HCT116 (cell line): ENCODE data around the gene LSM12. TPM values are rescaled to one million over a fixed set of nuclear protein-coding genes. Genes with fewer than 3 reads are reported as not detected.

Experiments
- ATAC-seq: fragments of 200-7000 bp; cut with Tn5 transposase; 2 replicates; pipeline ENCODE4 v1.9.1; 2020; ENCODE audit warnings: mild to moderate bottlenecking, moderate library complexity
- BruUV-seq: library from RNA; stranded (reverse); fragments of 400-500 nt; replicated peaks from 2 replicates; lab custom pipeline; 2021; lab: Mats Ljungman, UMichigan
- CTCF ChIA-PET: fragments of 300-600 bp; sonication (Branson Sonifier 250); formaldehyde crosslinking; loops from one replicate; lab custom pipeline; 2021; ENCODE audit warnings: antibody characterized with exemption; lab: Charles Lee
- POLR2A ChIA-PET: fragments of 300-600, 350-600 bp; sonication (Branson Sonifier 250); formaldehyde crosslinking; loops from one replicate; lab custom pipeline; 2021; ENCODE audit warnings: antibody characterized with exemption; lab: Charles Lee
- RAD21 ChIA-PET, 2 experiments: fragments of 300-600 bp; sonication (Branson Sonifier 250); formaldehyde crosslinking; loops; one replicate each; lab custom pipeline; 2023; ENCODE audit warnings: low total read pairs in 2 of 2; ENCODE audit not compliant: uncharacterized antibody in 2 of 2, unreplicated experiment in 2 of 2, low non-redundant PET in 1 of 2; lab: Charles Lee
- DNase-seq: peaks from one replicate; pipeline ENCODE4 v3.0.0-alpha.2; 2010; ENCODE audit warnings: low read depth, low spot score
- H2AFZ ChIP-seq: fragments of 200-600 bp; shearing (Covaris generic), sonication (generic); 2 replicates; pipeline ENCODE4 v1.6.1; 2017; ENCODE audit warnings: low read depth, mixed run types, mixed read lengths, antibody characterized with exemption, low read length; ENCODE audit not compliant: poor library complexity, severe bottlenecking
- H3K27ac ChIP-seq: 2 replicates; pipeline ENCODE4 v1.5.1; 2012; ENCODE audit warnings: low read depth, low read length
- H3K27me3 ChIP-seq: fragments of 200-600 bp; sonication (generic); 2 replicates; pipeline ENCODE4 v1.6.1; 2016; ENCODE audit warnings: mixed run types, low read length, mixed read lengths; ENCODE audit not compliant: insufficient read depth
- H3K36me3 ChIP-seq, 2 experiments: fragments of 200-500 bp in 1 of 2; fragments of 200-600 bp in 1 of 2; sonication (Bioruptor generic) in 1 of 2; sonication (generic) in 1 of 2; 2 replicates each; pipeline versions ENCODE4 v1.5.1 to v1.6.1; 2014 to 2016; ENCODE audit warnings: low read length in 2 of 2, inconsistent platforms in 1 of 2, mixed read lengths in 1 of 2, mixed run types in 1 of 2; ENCODE audit not compliant: insufficient read depth in 2 of 2, control insufficient read depth in 1 of 2
- H3K4me1 ChIP-seq, 2 experiments: fragments of 200-600 bp in 1 of 2; sonication (generic) in 1 of 2; 2 replicates each; pipeline versions ENCODE4 v1.5.1 to v1.6.1; 2012 to 2017; ENCODE audit warnings: low read length in 2 of 2, inconsistent platforms in 1 of 2, mild to moderate bottlenecking in 1 of 2, mixed read lengths in 1 of 2, mixed run types in 1 of 2, moderate library complexity in 1 of 2; ENCODE audit not compliant: insufficient read depth in 2 of 2, control insufficient read depth in 1 of 2
- H3K4me2 ChIP-seq: fragments of 200-600 bp; sonication (generic); 2 replicates; pipeline ENCODE4 v1.6.1; 2017; ENCODE audit warnings: mixed run types, low read length, mixed read lengths
- H3K4me3 ChIP-seq, 2 experiments: fragments of 200-600 bp in 1 of 2; sonication (generic) in 1 of 2; replicated peaks in 1 of 2; 2 replicates each; pipeline ENCODE4 v1.5.1; 2011 to 2016; ENCODE audit warnings: low read length in 2 of 2, control low read depth in 1 of 2, low read depth in 1 of 2, mild to moderate bottlenecking in 1 of 2, mixed read lengths in 1 of 2, mixed run types in 1 of 2
- H3K79me2 ChIP-seq: fragments of 200-600 bp; sonication (generic); 2 replicates; pipeline ENCODE4 v1.6.1; 2017; ENCODE audit warnings: mild to moderate bottlenecking, mixed run types, low read length, moderate library complexity, mixed read lengths; ENCODE audit not compliant: insufficient read depth
- H3K9ac ChIP-seq: fragments of 200-600 bp; sonication (generic); 2 replicates; pipeline ENCODE4 v1.6.1; 2016; ENCODE audit warnings: low read length, mixed read lengths
- H3K9me2 ChIP-seq: fragments of 200-600 bp; sonication (generic), shearing (Covaris generic); 2 replicates; pipeline ENCODE4 v1.6.1; 2017; ENCODE audit warnings: mixed run types, mild to moderate bottlenecking, moderate library complexity; ENCODE audit not compliant: insufficient read depth
- H3K9me3 ChIP-seq, 2 experiments: fragments of 200-500 bp in 1 of 2; fragments of 200-600 bp in 1 of 2; sonication (Bioruptor generic) in 1 of 2; sonication (generic) in 1 of 2; 2 replicates each; pipeline ENCODE4 v1.6.1; 2014 to 2017; ENCODE audit warnings: low read length in 2 of 2, mixed read lengths in 2 of 2, inconsistent platforms in 1 of 2, low read depth in 1 of 2, mild to moderate bottlenecking in 1 of 2, mixed run types in 1 of 2, moderate library complexity in 1 of 2; ENCODE audit not compliant: control insufficient read depth in 1 of 2, insufficient read depth in 1 of 2
- H4K20me1 ChIP-seq: fragments of 200-600 bp; sonication (generic), shearing (Covaris generic); 2 replicates; pipeline ENCODE4 v1.6.1; 2017; ENCODE audit warnings: mixed run types, mild to moderate bottlenecking, moderate library complexity; ENCODE audit not compliant: insufficient read depth
- CBX3 ChIP-seq: IDR thresholded peaks from 2 replicates; pipeline ENCODE4 v1.6.1; 2012; ENCODE audit warnings: low read depth
- EZH2phosphoT487 ChIP-seq: fragments of 200-600 bp; IDR thresholded peaks from 2 replicates; pipeline ENCODE4 v1.6.1; 2018; ENCODE audit warnings: antibody characterized with exemption, borderline replicate concordance
- FOSL1 ChIP-seq: IDR thresholded peaks from 2 replicates; pipeline ENCODE4 v1.6.1; 2012; ENCODE audit warnings: low read depth
- JUND ChIP-seq: IDR thresholded peaks from 2 replicates; pipeline ENCODE4 v1.6.1; 2012
- POLR2A ChIP-seq: IDR thresholded peaks from 2 replicates; pipeline ENCODE4 v1.7.0; 2011; ENCODE audit warnings: borderline replicate concordance; ENCODE audit not compliant: insufficient read depth, insufficient read length; ENCODE audit errors: extremely low read depth
- RAD21 ChIP-seq: IDR thresholded peaks from 2 replicates; pipeline ENCODE4 v1.6.1; 2012; ENCODE audit warnings: low read depth, mild to moderate bottlenecking
- SIN3A ChIP-seq: IDR thresholded peaks from 2 replicates; pipeline ENCODE4 v1.6.1; 2012; ENCODE audit warnings: low read depth
- SP1 ChIP-seq: IDR thresholded peaks from 2 replicates; pipeline ENCODE4 v1.6.1; 2012; ENCODE audit warnings: low read depth
- SRF ChIP-seq: IDR thresholded peaks from 2 replicates; pipeline ENCODE4 v1.6.1; 2012; ENCODE audit warnings: low read depth
- TCF7L2 ChIP-seq: IDR thresholded peaks from 2 replicates; pipeline ENCODE4 v1.7.0; 2011; ENCODE audit warnings: borderline replicate concordance, inconsistent platforms; ENCODE audit not compliant: insufficient read depth, insufficient read length; ENCODE audit errors: extremely low read depth
- YY1 ChIP-seq: IDR thresholded peaks from 2 replicates; pipeline ENCODE4 v1.6.1; 2011; ENCODE audit warnings: low read length, low read depth, moderate library complexity, mild to moderate bottlenecking; ENCODE audit not compliant: insufficient replicate concordance; ENCODE audit errors: extremely low read depth
- ZNF274 ChIP-seq: fragments of 200-500 bp; sonication (Bioruptor generic); IDR thresholded peaks from 2 replicates; pipeline ENCODE4 v1.6.1; 2014; ENCODE audit warnings: mild to moderate bottlenecking, low read depth, low read length, inconsistent platforms
- intact Hi-C: fragments of 100-400 bp; cut with micrococcal nuclease; formaldehyde crosslinking; loops from 2 replicates; pipeline ENCODE4 v1.10.0; 2022
- total RNA-seq: library from RNA; stranded (reverse); gene quantifications from one replicate; pipeline ENCODE4 v1.2.1, GENCODE V29; 2021; ENCODE audit not compliant: unreplicated experiment
- TF ChIP-seq, protein P1 (sequence below): IDR thresholded peaks from 2 replicates; pipeline ENCODE4 v1.6.1; 2012; ENCODE audit warnings: low read depth
- TF ChIP-seq, protein P2 (sequence below), 3 experiments: fragments of 200-600 bp in 1 of 3; sonication (generic) in 1 of 3; IDR thresholded peaks in 2 of 3; conservative IDR thresholded peaks in 1 of 3; 2 replicates each; pipeline ENCODE4 v1.5.1; 2012 to 2017; ENCODE audit warnings: low read depth in 2 of 3, low read length in 2 of 3, antibody characterized with exemption in 1 of 3, borderline replicate concordance in 1 of 3, control low read depth in 1 of 3, mild to moderate bottlenecking in 1 of 3, mixed read lengths in 1 of 3, mixed run types in 1 of 3, moderate library complexity in 1 of 3; ENCODE audit not compliant: insufficient read depth in 1 of 3

The LSM12 gene
- total RNA-seq, 1 experiment from 2014 or later, result 99.6 TPM

DNA sequence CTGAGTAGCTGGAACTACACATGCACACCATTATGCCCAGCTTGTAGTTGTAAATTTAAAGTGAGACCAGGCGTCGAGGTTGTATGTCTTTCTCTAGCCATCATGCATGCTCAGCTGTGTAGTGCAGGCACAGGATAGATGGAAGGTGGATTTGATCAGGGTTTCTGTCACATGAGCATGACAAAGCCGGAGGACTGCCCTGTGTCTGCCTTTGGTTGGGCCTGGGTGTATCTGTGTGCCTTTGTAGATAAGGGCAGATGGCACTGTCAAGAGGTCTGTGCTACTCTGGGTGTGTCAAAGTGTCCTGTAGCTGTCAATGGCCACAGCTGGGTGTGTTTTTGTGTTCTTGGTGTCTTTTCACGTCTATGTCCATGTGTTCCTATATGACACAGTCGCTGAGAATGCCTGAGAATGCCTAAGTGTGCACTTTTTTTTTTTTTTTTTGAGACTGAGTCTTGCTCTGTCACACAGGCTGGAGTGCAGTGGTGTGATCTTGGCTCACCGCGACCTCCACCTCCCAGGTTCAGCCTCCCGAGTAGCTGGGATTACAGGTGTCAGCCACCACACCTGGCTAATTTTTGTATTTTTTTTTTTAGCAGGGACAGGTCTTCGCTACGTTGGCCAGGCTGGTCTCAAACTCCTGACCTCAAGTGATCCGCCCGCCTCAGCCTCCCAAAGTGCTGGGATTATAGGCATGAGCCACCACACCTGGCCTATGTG lies 66.2 kb downstream of the LSM12 start:
- H3K4me1 ChIP-seq, result peaks cover 7 to 37% of the 10 kb centered on the region in 2 experiments
- H3K4me2 ChIP-seq, result no peak overlapping the region
- H3K79me2 ChIP-seq, result peaks cover 2% of the 10 kb centered on the region; the same call in 1 of the 2 replicates
- H2AFZ ChIP-seq, result no peak overlapping the region
- ATAC-seq (no peak), DNase-seq (no peak)
- intact Hi-C loops, result no loop called here
- no peaks in the 10 kb centered on the region for H3K9me2 ChIP-seq
- no peaks in the 10 kb centered on the region for H3K27me3 ChIP-seq
- RAD21 ChIA-PET, result no interaction called here
- no peak overlapping the region for H3K27ac ChIP-seq
- no peaks in the 10 kb centered on the region for H3K9me3 ChIP-seq
- H3K4me3 ChIP-seq, result no peak overlapping the region
- no peaks in the 10 kb centered on the region for H3K36me3 ChIP-seq
- CTCF ChIA-PET, result interaction anchor here (0.6 to 1.1 kb wide), 3 partner anchors 47 to 90 kb away, joined by 3 to 5 read pairs (median 3); partner anchors contain the start of gene PYY
- TF ChIP-seq SP1 (no peak), SRF (no peak), JUND (no peak)
- POLR2A ChIA-PET, result no interaction called here
- H4K20me1 ChIP-seq, result no peaks in the 10 kb centered on the region
- no peak overlapping the region for H3K9ac ChIP-seq
- BruUV-seq, result no TSS peak

DNA sequence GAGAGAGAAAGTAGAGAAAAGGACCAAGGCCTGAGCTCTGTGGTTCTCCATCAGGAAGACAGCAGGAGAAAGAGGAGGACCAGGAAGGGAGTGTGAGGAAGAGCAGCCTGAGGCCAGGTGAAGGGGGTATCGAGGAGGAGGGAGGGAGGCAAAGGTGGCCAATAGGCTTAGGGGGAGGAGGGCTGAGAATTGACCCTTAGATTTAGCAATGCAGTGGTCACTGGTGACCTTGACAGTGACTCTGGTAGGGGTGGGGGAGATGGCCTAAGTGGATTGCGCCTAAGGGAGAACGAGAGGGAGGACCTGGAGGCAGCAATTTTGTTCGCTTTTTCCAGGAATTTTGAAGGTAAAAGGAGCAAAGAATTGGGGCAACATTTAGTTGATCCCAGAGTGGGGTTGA lies 67.4 kb downstream of the LSM12 start:
- Histone ChIP-seq H3K4me3 (no peak overlapping the region), H3K4me2 (no peak overlapping the region), H3K4me1 (peaks cover 7 to 37% of the 10 kb centered on the region in 2 experiments), H3K27ac (no peak overlapping the region), H3K79me2 (no peaks in the 10 kb centered on the region), H2AFZ (no peak overlapping the region), H3K9me3 (no peaks in the 10 kb centered on the region), H3K9me2 (no peaks in the 10 kb centered on the region), H4K20me1 (no peaks in the 10 kb centered on the region), H3K36me3 (no peaks in the 10 kb centered on the region), H3K27me3 (no peaks in the 10 kb centered on the region), H3K9ac (no peak overlapping the region)
- ChIA-PET RAD21 (no interaction called here), CTCF (interaction anchor here (4.1 kb wide), 1 partner anchor 55 kb away, joined by 21 read pairs; no protein-coding TSS in a partner anchor), POLR2A (interaction anchor here (1.0 kb wide), 1 partner anchor 45 kb away, joined by 3 read pairs; no protein-coding TSS in a partner anchor)
- ATAC-seq (no peak), DNase-seq (no peak)
- BruUV-seq, result no TSS peak
- intact Hi-C loops, result no loop called here
- TF ChIP-seq SP1, result no peak
- no peak for TF ChIP-seq FOSL1
- no peak for TF ChIP-seq POLR2A
- TF ChIP-seq JUND, result no peak
- no peak for TF ChIP-seq YY1
- TF ChIP-seq ZNF274, result no peak
- no peak for TF ChIP-seq TCF7L2
- TF ChIP-seq, protein P1, sequence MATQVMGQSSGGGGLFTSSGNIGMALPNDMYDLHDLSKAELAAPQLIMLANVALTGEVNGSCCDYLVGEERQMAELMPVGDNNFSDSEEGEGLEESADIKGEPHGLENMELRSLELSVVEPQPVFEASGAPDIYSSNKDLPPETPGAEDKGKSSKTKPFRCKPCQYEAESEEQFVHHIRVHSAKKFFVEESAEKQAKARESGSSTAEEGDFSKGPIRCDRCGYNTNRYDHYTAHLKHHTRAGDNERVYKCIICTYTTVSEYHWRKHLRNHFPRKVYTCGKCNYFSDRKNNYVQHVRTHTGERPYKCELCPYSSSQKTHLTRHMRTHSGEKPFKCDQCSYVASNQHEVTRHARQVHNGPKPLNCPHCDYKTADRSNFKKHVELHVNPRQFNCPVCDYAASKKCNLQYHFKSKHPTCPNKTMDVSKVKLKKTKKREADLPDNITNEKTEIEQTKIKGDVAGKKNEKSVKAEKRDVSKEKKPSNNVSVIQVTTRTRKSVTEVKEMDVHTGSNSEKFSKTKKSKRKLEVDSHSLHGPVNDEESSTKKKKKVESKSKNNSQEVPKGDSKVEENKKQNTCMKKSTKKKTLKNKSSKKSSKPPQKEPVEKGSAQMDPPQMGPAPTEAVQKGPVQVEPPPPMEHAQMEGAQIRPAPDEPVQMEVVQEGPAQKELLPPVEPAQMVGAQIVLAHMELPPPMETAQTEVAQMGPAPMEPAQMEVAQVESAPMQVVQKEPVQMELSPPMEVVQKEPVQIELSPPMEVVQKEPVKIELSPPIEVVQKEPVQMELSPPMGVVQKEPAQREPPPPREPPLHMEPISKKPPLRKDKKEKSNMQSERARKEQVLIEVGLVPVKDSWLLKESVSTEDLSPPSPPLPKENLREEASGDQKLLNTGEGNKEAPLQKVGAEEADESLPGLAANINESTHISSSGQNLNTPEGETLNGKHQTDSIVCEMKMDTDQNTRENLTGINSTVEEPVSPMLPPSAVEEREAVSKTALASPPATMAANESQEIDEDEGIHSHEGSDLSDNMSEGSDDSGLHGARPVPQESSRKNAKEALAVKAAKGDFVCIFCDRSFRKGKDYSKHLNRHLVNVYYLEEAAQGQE, result no peak
- TF ChIP-seq, protein P2, sequence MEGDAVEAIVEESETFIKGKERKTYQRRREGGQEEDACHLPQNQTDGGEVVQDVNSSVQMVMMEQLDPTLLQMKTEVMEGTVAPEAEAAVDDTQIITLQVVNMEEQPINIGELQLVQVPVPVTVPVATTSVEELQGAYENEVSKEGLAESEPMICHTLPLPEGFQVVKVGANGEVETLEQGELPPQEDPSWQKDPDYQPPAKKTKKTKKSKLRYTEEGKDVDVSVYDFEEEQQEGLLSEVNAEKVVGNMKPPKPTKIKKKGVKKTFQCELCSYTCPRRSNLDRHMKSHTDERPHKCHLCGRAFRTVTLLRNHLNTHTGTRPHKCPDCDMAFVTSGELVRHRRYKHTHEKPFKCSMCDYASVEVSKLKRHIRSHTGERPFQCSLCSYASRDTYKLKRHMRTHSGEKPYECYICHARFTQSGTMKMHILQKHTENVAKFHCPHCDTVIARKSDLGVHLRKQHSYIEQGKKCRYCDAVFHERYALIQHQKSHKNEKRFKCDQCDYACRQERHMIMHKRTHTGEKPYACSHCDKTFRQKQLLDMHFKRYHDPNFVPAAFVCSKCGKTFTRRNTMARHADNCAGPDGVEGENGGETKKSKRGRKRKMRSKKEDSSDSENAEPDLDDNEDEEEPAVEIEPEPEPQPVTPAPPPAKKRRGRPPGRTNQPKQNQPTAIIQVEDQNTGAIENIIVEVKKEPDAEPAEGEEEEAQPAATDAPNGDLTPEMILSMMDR (IDR thresholded peaks at IDR 0.05 in 2 of 3, conservative IDR thresholded peaks at IDR 0.05 in 1 of 3; ENCODE audit: borderline replicate concordance in 1 of 3, insufficient read depth in 1 of 3, low read depth in 2 of 3, low read length in 2 of 3), result no peak
- no peak for TF ChIP-seq EZH2phosphoT487
- no peak for TF ChIP-seq RAD21
- no peak for TF ChIP-seq CBX3
- no peak for TF ChIP-seq SRF
- TF ChIP-seq SIN3A, result no peak
- TF ChIP-seq, all 23 proteins: peak for 0
